ENCODE data around the gene IL2RG.

IL2RG gene

GRCh38 chrX:71060127-71060526, 51.2 kb downstream of the IL2RG start:
- no peaks in the 10 kb centered on the region for H3K4me1 ChIP-seq (ENCODE audit: insufficient read depth, low read length, severe bottlenecking)
- no peaks in the 10 kb centered on the region for H4K20me1 ChIP-seq (ENCODE audit: insufficient read depth, low read length)
- no peak overlapping the region for H3K27ac ChIP-seq (ENCODE audit: low read depth, low read length, poor library complexity, severe bottlenecking)
- H3K9me2 ChIP-seq (ENCODE audit: low read depth, low read length) = no peaks in the 10 kb centered on the region
- H3K36me3 ChIP-seq (ENCODE audit: insufficient read depth, low read length) = peaks cover 10% of the 10 kb centered on the region
- H3K4me3 ChIP-seq (ENCODE audit: low read depth, low read length, poor library complexity, severe bottlenecking) = no peak overlapping the region
- no peaks in the 10 kb centered on the region for H3K27me3 ChIP-seq (ENCODE audit: insufficient read depth, low read length)
- TF ChIP-seq CTCF (IDR thresholded peaks at IDR 0.05; ENCODE audit: low read length) = no peak
- TF ChIP-seq EZH2 (IDR thresholded peaks at IDR 0.05; ENCODE audit: borderline replicate concordance, low read length) = no peak
- no peaks in the 10 kb centered on the region for H3K79me2 ChIP-seq (ENCODE audit: insufficient read depth, low read length)
- H3K4me2 ChIP-seq (ENCODE audit: low read length) = no peak overlapping the region
- no peak overlapping the region for H2AFZ ChIP-seq (ENCODE audit: low read length)
- no peaks in the 10 kb centered on the region for H3K9me3 ChIP-seq (ENCODE audit: low read length)
- H3K9ac ChIP-seq (ENCODE audit: low read length) = no peak overlapping the region
- no peaks in the 10 kb centered on the region for H3F3A ChIP-seq (ENCODE audit: insufficient read depth, low read length)

GRCh38 chrX:71057848-71058530, 53.4 kb downstream of the IL2RG start:
- TF ChIP-seq CTCF (IDR thresholded peaks at IDR 0.05; ENCODE audit: low read length) (no peak), EZH2 (IDR thresholded peaks at IDR 0.05; ENCODE audit: borderline replicate concordance, low read length) (no peak)
- Histone ChIP-seq H4K20me1 (ENCODE audit: insufficient read depth, low read length) (no peaks in the 10 kb centered on the region), H3K9ac (ENCODE audit: low read length) (no peak overlapping the region), H3K9me3 (ENCODE audit: low read length) (no peaks in the 10 kb centered on the region), H3K4me1 (ENCODE audit: insufficient read depth, low read length, severe bottlenecking) (no peaks in the 10 kb centered on the region), H3F3A (ENCODE audit: insufficient read depth, low read length) (no peaks in the 10 kb centered on the region), H3K9me2 (ENCODE audit: low read depth, low read length) (no peaks in the 10 kb centered on the region), H3K79me2 (ENCODE audit: insufficient read depth, low read length) (no peaks in the 10 kb centered on the region), H3K36me3 (ENCODE audit: insufficient read depth, low read length) (peaks cover 10% of the 10 kb centered on the region), H3K27me3 (ENCODE audit: insufficient read depth, low read length) (no peaks in the 10 kb centered on the region), H3K4me2 (ENCODE audit: low read length) (no peak overlapping the region), H3K27ac (ENCODE audit: low read depth, low read length, poor library complexity, severe bottlenecking) (no peak overlapping the region), H2AFZ (ENCODE audit: low read length) (no peak overlapping the region), H3K4me3 (ENCODE audit: low read depth, low read length, poor library complexity, severe bottlenecking) (no peak overlapping the region)
